Thyroid gland (tissue), 4 donors: ENCODE data around the gene TBC1D5.

Experiments used
- CTCF ChIP-seq, 6 experiments: fragments of 200-600 bp in 3 of 6; fragments of 450-650 bp in 3 of 6; sonication (generic) in 3 of 6; IDR thresholded peaks; one replicate each; pipeline ENCODE4 v1.5.1; 2016 to 2019; ENCODE audit warnings: antibody characterized with exemption in 6 of 6, mild to moderate bottlenecking in 2 of 6, inconsistent platforms in 1 of 6, moderate library complexity in 1 of 6
- POLR2A ChIP-seq, 2 donors: fragments of 450-650 bp; IDR thresholded peaks; one replicate each; pipeline ENCODE4 v1.6.1; 2017; ENCODE audit warnings: antibody characterized with exemption in 2 of 2, mild to moderate bottlenecking in 2 of 2, moderate library complexity in 1 of 2

GRCh38 chr3:17752436-17752835 lies 10.0 kb upstream of the TBC1D5 start:
- TF ChIP-seq POLR2A (IDR thresholded peaks at IDR 0.05) (no peak), CTCF (IDR thresholded peaks at IDR 0.05) (no peak)
